GM23338 (cell line): ENCODE results near the gene PAQR4. TPM values are rescaled to one million over a fixed set of nuclear protein-coding genes. Genes with fewer than 3 reads are reported as not detected.
A peak's percentile ranks its signal among the peaks of the same experiment; 100 is the strongest.

Experiments
- ATAC-seq: fragments of 200-7000 bp; cut with Tn5 transposase; 3 replicates; pipeline ENCODE4 v1.9.1; 2020
- DNase-seq: peaks from one replicate; pipeline ENCODE4 v3.0.0-alpha.2; 2015; ENCODE audit warnings: low spot score
- H2AFZ ChIP-seq: fragments of 200-600 bp; sonication (generic); 2 replicates; pipeline ENCODE4 v1.8.0; 2016; ENCODE audit warnings: antibody characterized with exemption, mild to moderate bottlenecking, moderate library complexity
- H3F3A ChIP-seq: fragments of 200-600 bp; sonication (generic); replicated peaks from 2 replicates; pipeline ENCODE4 v1.8.0; 2017; ENCODE audit warnings: antibody characterized with exemption, mixed run types, low read depth
- H3K27ac ChIP-seq: fragments of 200-600 bp; sonication (generic); 2 replicates; pipeline ENCODE4 v1.6.1; 2016; ENCODE audit warnings: low read depth
- H3K27me3 ChIP-seq: fragments of 200-600 bp; sonication (generic); 2 replicates; pipeline ENCODE4 v1.8.0; 2016; ENCODE audit warnings: mild to moderate bottlenecking, mixed run types, moderate library complexity; ENCODE audit not compliant: insufficient read depth
- H3K36me3 ChIP-seq: fragments of 200-600 bp; sonication (generic); 2 replicates; pipeline ENCODE4 v1.8.0; 2016; ENCODE audit warnings: mild to moderate bottlenecking; ENCODE audit not compliant: insufficient read depth
- H3K4me1 ChIP-seq: fragments of 200-600 bp; sonication (generic); 2 replicates; pipeline ENCODE4 v1.8.0; 2016; ENCODE audit warnings: mild to moderate bottlenecking, moderate library complexity; ENCODE audit not compliant: insufficient read depth
- H3K4me2 ChIP-seq: fragments of 200-600 bp; sonication (generic); 2 replicates; pipeline ENCODE4 v1.7.1; 2017; ENCODE audit warnings: mixed run types
- H3K4me3 ChIP-seq: fragments of 200-600 bp; sonication (generic); 2 replicates; pipeline ENCODE4 v1.6.1; 2016; ENCODE audit warnings: mixed run types
- H3K79me2 ChIP-seq: fragments of 200-600 bp; sonication (generic); replicated peaks from 2 replicates; pipeline ENCODE4 v1.8.0; 2017; ENCODE audit warnings: mild to moderate bottlenecking; ENCODE audit not compliant: insufficient read depth
- H3K9me2 ChIP-seq: fragments of 200-600 bp; sonication (generic); 2 replicates; pipeline ENCODE4 v1.8.0; 2017; ENCODE audit not compliant: insufficient read depth
- H4K20me1 ChIP-seq: fragments of 200-600 bp; sonication (generic); replicated peaks from 2 replicates; pipeline ENCODE4 v1.8.0; 2017; ENCODE audit warnings: mild to moderate bottlenecking; ENCODE audit not compliant: insufficient read depth
- H3K27ac Mint-ChIP-seq: 2 replicates; pipeline ENCODE4 v1.8.0; 2020; ENCODE audit warnings: inconsistent platforms, mild to moderate bottlenecking, moderate library complexity, mixed read lengths
- H3K27me3 Mint-ChIP-seq: 3 replicates; pipeline ENCODE4 v1.8.0; 2022; ENCODE audit warnings: low read depth, mild to moderate bottlenecking, moderate library complexity, mixed read lengths, inconsistent platforms; ENCODE audit not compliant: insufficient read depth, poor library complexity
- H3K36me3 Mint-ChIP-seq: 3 replicates; pipeline ENCODE4 v1.8.0; 2021; ENCODE audit warnings: low read depth, mild to moderate bottlenecking, inconsistent platforms, moderate library complexity, mixed read lengths
- H3K4me1 Mint-ChIP-seq: 3 replicates; pipeline ENCODE4 v1.8.0; 2020; ENCODE audit warnings: mild to moderate bottlenecking, inconsistent platforms, mixed read lengths
- H3K4me3 Mint-ChIP-seq: 3 replicates; pipeline ENCODE4 v1.8.0; 2021; ENCODE audit warnings: moderate library complexity, mild to moderate bottlenecking, inconsistent platforms, mixed read lengths
- H3K9me3 Mint-ChIP-seq: 3 replicates; pipeline ENCODE4 v1.8.0; 2020; ENCODE audit warnings: moderate library complexity, mild to moderate bottlenecking, inconsistent platforms, mixed read lengths
- CTCF ChIP-seq, 2 experiments: fragments of 200-600 bp in 1 of 2; sonication (generic) in 1 of 2; conservative IDR thresholded peaks; 2 replicates each; pipeline versions ENCODE4 v1.5.1 to v1.6.1; 2016 to 2017; ENCODE audit warnings: antibody characterized with exemption in 2 of 2, low read depth in 2 of 2, mild to moderate bottlenecking in 2 of 2, moderate library complexity in 1 of 2
- JUNB ChIP-seq: IDR thresholded peaks from one replicate; pipeline ENCODE4 v1.6.1; 2016; ENCODE audit warnings: antibody characterized with exemption; ENCODE audit not compliant: unreplicated experiment
- STAT1 ChIP-seq: IDR thresholded peaks from one replicate; pipeline ENCODE4 v1.6.1; 2016; ENCODE audit warnings: antibody characterized with exemption; ENCODE audit not compliant: unreplicated experiment
- ZNF114 ChIP-seq: fragments of 250-450 bp; sonication (Bioruptor Pico); IDR thresholded peaks from 2 replicates; pipeline ENCODE4 v1.5.0; 2020; ENCODE audit warnings: mild to moderate bottlenecking, moderate library complexity
- ZNF462 ChIP-seq: fragments of 250-450 bp; sonication (Bioruptor Pico); IDR thresholded peaks from 2 replicates; pipeline ENCODE4 v1.5.0; 2020; ENCODE audit warnings: mild to moderate bottlenecking, moderate library complexity
- polyA plus RNA-seq: library from polyadenylated mRNA; unstranded; fragments of >200 nt; fragmentation: Nextera tagmentation; extraction: Ambion mirVana; gene quantifications from 2 replicates; pipeline ENCODE4 v1.2.1, GENCODE V29; 2016
- total RNA-seq: library from RNA; depleted of rRNA; stranded (reverse); fragments of >200 nt; shearing (Covaris generic); gene quantifications from 2 replicates; pipeline ENCODE4 v1.2.3, GENCODE V29; 2014

Gene PAQR4
- total and polyA plus RNA-seq, 2 experiments from 2014 or later, result 7.0 to 29.3 TPM

- TF ChIP-seq ZNF462 (CRISPR knock-in tag) (no peak), ZNF114 (CRISPR knock-in tag) (no peak), JUNB (no peak), STAT1 (no peak)
Observed at GRCh38 chr16:3012246-3012645, 43.1 kb downstream of the PAQR4 start (continued).

GRCh38 chr16:3012828-3013420 is 43.8 kb downstream of the PAQR4 start, which contains the start of gene CLDN9:
Gene CLDN9, plus strand, starts transcription at chr16:3012923. Its CDS starts 440 bp downstream, at chr16:3013363.
- Histone ChIP-seq H4K20me1 (peaks cover 25% of the 10 kb centered on the region), H3K9me2 (no peaks in the 10 kb centered on the region), H3K36me3 (no peaks in the 10 kb centered on the region), H3K4me3 (peak within 1 kb of the TSS; percentile 68), H2AFZ (0 out of 2 replicates have a peak within 1 kb of the TSS, but pooled peaks have one; percentile 47), H3K4me1 (peaks cover 73% of the 10 kb centered on the region), H3K4me2 (peak within 1 kb of the TSS; percentile 88), H3K27me3 (peaks cover 11% of the 10 kb centered on the region), H3K27ac (no peak within 1 kb of the TSS), H3F3A (peaks cover 55% of the 10 kb centered on the region), H3K79me2 (peaks cover 23% of the 10 kb centered on the region)
- H3K4me1 Mint-ChIP-seq, result peaks cover 65% of the 10 kb centered on the region
- ATAC-seq (peak; percentile 10), DNase-seq (peak; percentile 75)
- H3K36me3 Mint-ChIP-seq, result peaks cover 34% of the 10 kb centered on the region
- TF ChIP-seq CTCF (conservative IDR thresholded peaks at IDR 0.05; ENCODE audit: low read depth in 2 of 2), result no peak
- TF ChIP-seq ZNF114 (CRISPR knock-in tag), result no peak
- no peak for TF ChIP-seq STAT1
- peak within 1 kb of the TSS; percentile 62; the same call in 1 of the 2 replicates for H3K27ac Mint-ChIP-seq
- peaks cover 48% of the 10 kb centered on the region for H3K27me3 Mint-ChIP-seq
- peaks cover 7% of the 10 kb centered on the region; the same call in 2 of the 3 replicates for H3K9me3 Mint-ChIP-seq
- peak within 1 kb of the TSS; percentile 75 for H3K4me3 Mint-ChIP-seq
